ENCODE data around the gene CEP295NL.
"Not testable (repeated sequence)": the region's sequence is repeated elsewhere in the genome, so short reads cannot be mapped to it uniquely, and the experiment has no call there.

Gene CEP295NL

DNA sequence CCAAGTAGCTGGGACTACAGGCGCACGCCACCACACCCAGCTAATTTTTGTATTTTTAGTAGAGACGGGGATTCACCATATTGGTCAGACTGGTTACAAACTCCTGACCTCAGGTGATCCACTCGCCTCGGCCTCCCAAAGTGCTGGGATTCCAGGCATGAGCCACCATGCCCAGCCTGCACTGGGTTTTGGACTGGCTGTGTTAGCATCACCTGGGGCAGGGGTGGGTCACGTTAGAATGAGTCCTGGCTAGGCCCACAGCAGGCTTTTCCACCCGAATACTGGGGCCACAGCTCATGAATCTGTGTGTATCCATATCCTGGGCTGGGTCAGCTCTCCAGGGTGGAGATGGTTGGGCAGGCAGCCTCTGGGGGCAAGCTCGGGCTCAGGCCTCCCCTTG is 770 bp downstream of the CEP295NL start:
- DNase-seq, result not testable (repeated sequence)

DNA sequence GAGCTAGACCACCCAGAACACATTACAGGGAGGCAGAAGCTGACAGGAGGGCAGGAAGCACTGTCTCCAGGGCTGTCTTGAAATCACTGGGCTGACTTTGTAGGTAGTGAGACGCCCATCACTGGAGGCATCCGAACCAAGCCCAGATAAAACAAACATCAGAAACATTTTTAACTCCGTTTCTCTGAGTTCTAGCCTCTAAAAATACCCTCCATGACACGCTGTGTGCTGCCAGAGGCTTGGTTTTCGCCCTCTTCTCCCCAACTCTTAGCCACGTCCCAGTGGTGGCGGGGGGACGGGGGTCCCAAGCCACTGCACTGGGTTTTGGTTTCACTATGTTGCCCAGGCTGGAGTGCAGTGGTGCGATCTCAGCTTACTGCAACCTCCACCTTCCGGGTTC is 1.2 kb downstream of the CEP295NL start:
- DNase-seq, result no peak

DNA sequence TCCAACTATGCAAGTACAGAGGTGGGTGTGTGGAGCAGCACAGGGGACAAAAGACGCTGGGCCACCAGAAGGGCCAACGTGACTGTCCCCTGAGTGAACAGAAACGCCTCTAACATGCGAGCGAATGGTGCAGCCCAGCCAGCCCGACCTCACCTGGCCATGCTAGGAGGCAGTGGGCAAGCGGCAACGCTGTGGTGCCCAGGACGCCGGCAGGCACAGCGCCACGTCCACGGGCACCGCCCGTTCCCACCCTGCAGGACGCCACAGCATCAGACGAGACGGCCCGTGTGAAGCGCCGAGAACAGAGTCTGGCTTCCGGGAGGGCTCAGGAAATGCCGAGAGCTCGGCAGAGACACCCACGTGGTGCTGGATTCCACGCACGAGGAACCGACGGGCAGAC is 2.2 kb downstream of the CEP295NL start:
- no peak for DNase-seq

DNA sequence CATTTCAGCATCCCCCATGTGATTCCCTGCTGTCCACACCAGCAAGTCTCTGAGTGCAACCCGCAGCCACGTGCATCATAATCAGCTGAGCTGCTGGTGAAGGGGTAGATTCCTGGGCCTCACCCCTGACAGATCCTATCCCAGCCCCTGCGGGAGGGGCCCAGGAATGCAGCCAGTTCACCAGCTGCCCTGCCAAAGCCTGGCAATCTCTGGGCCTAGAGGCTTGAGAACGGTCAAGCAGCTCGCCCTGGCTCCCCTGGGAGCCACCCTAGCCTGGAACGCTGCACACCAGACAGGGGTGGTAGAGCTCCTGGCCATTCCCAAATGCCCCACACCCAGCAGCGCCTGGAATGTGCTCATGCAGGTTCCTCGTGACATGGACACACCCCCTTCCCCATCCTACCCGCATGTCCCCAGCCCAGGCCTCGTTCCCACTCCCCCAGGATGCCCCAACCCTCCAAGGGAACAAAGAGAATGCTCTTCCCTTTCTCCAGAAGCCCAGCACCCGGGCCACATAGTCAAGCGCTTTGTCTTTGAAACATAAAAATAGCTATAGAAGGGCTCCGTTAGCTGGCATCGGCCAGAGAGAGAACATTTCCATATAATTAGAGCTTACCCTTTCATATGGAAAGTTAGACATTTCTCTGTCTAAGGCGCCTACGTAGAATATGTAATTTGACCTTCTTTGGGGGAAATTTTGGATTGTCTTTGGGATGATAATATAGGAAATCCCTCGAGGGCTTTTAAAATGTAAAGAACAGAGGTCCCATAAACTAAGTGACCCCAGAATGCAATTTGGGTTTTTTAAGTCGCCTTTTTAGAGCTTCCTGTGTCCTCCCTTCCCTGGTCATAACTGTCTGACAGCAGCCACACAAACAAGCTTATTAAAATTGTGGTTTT is 3.4 kb downstream of the CEP295NL start:
- DNase-seq, result no peak

DNA sequence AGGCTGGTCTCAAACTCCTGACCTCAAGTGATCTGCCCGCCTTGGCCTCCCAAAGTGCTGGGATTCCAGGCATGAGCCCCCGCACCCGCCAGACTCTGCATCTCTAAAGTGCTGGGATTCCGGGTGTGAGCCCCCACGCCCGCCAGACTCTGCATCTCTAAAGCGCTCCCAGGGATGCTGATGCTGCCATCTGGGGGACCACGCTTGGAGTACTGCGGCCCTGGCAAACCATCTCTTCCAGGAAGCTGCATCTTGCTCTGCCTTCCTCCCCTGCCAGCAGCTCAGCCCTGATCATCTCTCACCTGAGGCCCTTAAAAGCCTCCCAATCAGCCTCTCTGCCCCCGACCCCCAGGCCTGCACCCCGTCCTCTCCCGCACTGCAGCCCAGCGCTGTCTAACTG is 4.1 kb downstream of the CEP295NL start:
- no peak for DNase-seq

DNA sequence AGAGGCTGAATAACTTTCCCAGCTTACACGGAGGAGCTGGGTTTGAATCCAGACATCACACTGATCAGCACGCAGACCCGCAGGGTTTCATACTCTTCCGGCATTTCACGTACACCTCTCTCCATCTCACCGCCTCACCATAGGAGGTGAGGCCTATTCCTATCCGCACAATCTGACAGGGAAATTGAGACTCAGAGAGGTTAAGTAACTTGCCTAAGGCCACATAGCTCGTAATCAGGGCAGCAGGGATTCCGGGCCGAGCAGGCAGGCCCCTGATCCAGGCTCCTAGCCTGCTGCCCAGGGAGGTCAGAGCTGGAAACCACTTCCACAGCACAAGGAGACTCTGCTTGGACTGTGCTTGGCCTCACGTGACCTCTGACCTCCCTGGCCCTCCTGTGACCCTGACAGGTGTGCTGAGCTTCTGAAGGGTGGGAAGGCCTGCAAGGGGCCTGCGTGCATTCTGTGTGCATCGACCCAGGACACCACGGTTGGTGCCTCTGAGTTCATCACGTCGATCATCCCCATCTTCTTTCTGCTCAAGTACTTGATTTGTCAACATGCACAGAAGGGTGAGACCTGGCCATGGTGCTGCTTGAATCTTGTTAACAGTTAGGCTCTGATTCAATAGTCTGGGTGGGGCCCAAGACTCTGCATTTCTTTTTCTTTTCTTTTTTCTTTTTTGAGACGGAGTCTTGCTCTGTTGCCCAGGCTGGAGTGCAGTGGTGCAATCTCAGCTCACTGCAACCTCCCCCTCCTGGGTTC is 4.7 kb downstream of the CEP295NL start:
- no peak for DNase-seq

DNA sequence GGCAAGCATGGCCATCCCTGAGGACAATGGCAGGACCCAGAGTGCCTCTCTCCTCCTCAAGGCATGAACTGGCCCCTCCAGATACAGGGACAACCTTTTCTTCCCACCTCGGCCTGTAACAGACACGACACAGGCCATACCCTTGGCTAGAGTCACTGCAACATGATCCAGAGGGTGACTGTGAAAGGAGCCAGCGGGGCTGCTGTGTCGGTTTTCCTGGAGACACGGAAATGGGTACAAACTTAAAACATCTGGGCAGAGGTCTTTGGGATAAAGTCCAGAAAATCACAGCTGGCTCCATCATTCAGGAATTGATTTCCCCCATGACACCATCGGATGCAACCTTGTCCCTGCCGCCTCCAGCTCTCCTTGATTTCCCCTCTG is 5.3 kb downstream of the CEP295NL start:
- DNase-seq, result no peak

DNA sequence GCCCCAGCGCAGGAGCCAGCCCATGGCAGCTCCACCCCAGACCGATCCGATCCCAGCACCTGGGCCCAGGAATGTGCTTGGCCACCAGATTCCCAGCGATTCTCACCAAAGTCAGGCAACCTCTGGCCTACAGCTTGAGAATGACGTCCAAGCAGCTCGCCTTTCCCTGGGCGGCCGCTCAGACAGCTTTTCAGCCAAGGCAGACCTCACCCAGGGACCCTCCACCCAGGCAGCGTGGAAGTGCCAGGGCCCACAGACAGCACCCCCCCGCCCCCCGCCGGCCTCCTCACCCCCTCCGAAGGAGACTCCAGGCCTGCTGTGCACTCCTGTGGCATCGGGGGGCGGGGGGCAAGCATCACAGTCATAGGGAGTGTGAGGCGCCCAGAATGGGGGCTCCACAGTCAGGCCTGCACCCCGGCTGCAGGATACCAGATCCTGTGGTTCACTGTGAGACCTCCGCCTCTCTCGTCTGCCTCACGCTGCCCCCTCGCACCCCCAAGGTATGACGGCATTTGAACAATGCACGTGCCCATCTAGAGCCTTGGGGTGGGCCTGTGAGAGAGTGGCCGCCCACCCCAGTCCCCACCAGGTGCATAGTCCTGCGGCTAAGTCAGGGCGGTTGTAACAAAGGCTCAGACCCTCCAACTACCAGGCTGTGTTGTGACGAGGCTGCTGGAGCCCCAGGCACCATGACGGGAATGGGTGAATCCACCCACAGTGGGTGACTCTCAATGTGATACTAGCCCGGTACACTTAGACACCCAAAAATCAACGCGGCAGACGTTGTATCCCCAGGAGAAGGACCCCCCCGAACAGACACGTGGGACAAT is 6.0 kb downstream of the CEP295NL start:
- no peak for DNase-seq

DNA sequence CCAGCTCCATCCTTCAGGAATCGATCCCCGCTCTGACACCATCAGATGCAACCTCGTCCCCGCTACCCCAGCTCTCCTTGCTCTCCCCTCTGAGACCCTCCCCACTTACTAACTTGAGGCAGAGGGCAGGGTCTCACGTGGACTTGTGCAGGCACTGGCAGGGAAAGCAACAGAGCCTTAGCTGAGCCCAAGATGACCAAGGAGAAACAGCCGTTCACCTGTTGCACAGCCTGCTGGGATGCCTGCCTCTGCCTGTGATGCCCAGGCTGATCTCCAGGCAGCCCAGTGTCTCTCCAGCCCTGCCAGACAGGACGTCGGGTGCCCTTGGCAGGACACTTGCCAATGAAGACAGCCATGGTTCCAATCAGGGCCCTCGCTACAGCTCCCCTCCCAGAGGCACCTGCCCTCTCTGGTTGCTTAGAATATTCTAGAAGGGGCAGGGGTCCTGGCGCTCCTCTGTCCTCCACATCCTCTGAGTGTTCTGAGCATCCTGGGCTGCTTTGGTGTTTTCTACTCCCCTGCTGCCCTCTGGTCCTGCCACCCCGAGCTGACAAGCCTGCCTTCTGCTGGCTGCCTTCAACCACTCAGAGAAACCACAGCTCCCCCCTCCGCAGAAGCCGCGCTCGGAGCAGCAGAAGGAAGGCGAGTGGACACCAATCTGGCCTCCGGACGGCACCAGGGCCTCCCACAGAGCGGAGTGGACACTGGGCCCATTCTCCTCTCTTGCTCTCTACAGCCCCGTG is 6.7 kb downstream of the CEP295NL start:
- no peak for DNase-seq

DNA sequence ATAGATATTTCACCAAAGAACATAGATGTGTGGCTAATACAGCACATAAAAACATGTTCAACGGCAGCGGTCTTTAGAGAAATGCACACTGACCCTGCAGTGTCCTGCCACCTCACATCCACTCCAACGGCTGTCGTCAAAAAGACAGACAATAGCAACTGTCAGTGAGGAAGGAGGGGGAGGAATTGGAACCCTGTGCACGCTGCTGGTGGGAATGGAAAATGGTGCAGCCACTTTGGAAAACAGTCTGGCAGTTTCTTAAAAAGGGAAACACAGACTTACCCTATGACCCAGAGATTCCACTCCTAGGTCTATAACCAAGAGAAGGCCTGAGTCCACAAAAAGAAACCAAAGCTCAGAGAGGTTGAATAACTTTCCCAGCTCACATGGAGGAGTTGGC is 7.7 kb downstream of the CEP295NL start:
- DNase-seq, result no peak

DNA sequence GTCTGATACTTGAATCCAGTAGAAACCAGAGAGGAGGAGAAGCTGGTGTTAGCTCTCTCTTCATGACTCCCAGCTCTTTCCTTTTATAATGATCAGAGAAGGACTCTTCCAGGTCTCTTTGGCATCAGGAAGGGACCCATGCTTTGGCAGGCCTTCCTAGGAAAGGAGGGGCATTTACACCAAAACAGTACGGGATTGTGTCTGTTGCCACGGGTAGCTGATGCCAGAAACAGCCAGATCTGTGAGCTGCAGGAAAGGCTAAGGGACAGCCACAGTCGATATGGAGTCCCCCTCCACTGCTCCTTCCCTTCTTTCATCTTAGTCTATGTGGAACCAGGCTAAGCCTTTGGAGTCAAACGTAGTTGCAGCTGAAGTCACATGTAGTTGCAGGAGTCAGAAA is 9.3 kb downstream of the CEP295NL start:
- DNase-seq, result no peak

DNA sequence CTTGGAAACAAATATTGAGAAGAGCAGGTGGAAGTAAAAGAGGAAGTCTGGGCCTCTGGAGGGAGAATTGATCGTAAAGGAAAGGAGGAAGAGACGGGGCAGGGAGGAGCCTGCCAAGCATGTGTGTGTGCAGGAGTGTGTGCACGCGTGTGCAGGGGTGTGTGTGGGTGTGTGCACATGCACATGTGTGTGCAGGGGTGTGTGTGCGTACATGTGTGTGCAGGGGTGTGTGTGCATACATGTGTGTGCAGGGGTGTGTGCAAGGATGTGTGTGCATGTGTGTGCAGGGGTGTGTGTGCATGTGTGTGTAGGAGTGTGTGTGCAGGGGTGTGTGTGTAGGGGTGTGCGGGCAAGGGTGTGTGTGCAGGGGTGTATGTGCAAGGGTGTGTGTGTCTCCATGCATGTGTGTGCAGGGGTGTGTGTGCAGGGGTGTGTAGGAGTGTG is 10.0 kb downstream of the CEP295NL start:
- no peak for DNase-seq

DNA sequence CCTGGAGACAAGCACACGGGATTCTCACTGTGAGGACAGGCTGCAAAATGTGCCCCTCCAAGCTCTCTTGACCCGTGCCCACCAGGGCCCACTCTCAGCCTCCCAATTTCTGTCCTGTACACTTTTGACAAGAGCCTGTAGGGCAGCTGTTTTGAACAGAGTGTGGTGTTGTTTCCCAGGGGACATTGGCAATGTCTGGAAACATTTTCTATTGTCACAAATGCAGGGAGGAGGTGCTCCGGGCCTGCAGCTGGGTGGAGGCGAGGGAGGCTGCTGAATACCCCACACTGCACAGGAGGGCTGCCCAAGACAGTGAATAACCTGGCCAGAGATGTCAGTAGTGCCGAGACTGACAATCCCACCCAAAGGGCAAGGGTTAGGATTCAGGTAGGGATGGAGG is 10.5 kb downstream of the CEP295NL start:
- DNase-seq, result no peak

DNA sequence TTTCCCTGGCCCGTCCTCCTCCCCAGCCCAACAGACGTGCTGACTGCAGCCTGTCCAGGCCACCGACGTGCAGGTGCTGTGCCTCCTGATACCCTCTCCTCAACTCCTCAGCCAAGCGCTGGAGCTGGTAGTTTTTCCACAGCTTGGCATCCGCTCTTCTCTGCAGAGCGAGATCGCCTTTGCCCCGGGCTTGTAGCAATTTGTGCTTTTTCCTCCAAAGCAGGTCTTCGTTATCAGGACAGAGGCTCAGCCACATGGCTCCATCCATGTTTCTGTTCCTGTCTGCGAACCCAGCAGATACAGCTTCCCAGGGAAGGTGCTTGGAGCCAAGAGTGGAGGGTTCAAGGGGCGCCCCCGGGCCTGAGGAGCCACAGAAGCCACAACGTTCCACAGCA is 10.9 kb downstream of the CEP295NL start:
- DNase-seq, result no peak

DNA sequence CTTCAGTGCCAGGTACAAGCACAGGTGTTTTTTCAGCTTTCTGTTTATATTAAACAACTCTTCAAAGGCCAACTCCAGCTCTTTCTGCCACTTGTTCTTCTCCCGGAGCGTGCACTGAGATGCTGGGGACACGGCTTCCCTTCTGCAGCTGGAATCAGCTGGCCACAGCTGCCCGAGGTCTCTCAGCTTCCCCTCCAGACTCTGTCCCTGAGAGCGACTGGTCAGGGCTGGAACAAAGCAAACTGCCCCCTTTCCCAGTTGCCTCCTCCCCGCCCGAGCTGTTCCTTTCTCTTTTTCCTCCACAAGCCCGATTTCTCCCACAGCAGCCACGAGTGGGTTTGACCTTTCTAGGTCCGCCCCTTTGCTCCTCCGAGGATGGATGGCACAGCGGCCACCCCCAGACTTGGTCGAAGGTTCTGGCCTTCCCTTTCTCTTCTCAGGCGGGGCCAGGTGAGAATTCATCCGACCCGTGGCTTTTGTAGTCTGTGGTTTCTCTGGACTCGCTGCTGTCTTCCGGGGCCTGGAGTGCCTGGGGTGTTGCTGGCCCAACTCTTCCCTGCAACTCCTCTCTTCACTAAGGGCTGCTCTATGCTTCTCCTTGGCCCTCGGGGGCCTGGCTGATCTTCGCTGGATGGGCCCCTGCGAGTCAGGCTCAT is 11.5 kb downstream of the CEP295NL start:
- no peak for DNase-seq

DNA sequence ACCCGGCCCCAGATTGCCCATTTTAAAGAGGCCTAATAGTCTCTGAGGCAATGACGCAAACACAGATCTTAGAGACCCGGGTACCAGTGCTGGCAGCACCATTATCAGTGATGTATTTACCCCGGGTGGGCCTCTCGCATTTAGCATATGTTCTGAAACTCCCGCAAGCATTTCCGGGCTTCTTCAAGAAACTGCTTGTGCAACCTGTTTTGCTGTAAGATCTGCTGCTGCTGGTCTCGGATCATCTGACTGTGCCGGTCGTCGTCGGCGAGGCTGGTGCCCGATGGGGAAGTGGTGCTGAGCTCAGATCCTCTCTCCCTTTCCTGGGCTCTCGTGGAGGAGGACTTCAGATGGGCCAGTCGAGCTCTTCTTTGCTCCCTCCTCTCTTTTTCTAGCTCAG is 12.5 kb downstream of the CEP295NL start:
- DNase-seq, result peak; percentile 55 to 81

DNA sequence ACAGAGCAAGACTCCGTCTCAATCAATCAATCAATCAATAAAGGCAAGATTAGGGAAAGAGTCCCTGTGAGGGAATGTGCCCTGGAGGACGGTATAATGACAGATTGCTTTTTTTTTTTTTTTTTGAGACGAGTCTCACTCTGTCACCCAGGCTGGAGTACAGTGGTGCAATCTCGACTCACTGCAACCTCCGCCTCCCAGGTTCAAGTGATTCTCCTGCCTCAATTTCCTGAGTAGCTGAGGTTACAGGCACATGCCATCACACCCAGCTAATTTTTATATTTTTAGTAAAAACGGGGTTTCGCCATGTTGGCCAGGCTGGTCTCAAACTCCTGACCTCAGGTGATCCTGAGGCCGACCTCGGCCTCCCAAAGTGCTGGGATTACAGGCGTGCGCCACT is 12.9 kb downstream of the CEP295NL start:
- not testable (repeated sequence) for DNase-seq

DNA sequence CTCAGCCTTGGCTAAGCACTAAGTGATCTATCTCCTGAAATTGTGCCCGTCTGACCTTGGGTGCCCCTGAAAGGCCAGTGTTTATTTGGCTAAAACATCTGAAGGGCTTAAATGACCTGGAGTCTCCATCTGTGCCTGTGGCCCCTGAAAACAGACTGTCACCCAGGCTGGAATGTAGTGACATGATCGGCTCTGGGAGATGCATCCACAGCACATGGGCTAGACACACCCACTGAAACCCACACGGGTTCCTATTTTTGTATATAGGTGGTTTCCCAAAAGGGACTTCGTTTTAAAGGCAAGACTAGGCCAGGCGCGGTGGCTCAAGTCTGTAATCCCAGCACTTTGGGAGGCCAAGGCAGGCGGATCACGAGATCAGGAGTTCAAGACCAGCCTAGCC is 13.5 kb downstream of the CEP295NL start:
- DNase-seq, result peak; percentile 25 to 69

DNA sequence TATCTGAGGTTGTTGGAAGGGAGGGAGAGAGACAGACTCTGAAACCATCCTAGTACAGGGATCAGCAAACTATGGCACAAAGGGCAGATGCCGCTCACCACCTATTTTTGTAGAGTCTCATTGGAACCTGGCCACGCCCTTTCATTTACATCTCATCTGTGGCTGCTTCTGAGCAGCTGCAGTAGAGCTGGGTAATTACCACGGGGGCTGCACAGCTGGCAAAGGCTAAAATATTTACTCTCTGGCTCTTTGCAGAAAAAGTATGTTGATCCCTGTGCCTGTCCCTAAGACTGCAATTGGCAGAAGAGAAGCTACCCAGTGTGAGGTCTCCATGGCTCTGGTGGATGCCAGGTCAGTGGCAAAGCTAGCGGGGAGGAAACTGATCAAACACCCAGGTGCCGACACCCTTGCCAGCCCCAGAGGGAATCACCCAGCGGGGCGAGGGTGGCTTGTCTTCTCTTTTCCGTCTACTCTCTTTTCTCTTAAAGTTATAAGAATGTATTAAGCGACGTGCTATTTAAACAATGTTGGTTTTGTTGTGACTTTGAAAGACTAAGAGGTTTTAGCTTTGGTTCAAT is 14.0 kb downstream of the CEP295NL start:
- peak in 1 of 2 donors; percentile 18 for DNase-seq

DNA sequence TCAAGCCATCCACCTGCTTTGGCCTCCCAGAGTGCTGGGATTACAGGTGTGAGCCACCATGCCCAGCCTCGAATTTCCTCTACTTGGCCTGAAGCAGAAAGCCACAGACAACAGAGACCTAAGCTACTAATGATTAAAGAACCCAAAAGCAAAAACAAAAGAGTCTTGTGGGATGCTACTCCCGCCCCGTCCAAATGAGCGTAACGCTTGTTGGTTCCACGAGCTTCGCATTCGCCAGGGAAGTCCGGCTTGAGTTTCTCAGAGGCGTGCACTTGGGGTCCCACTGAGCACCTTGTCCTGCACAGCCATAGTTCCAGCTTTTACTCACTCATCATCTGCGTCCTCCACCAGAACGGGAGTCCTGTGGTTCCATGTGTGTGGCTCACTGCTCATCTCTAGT is 16.0 kb downstream of the CEP295NL start:
- DNase-seq, result no peak

DNA sequence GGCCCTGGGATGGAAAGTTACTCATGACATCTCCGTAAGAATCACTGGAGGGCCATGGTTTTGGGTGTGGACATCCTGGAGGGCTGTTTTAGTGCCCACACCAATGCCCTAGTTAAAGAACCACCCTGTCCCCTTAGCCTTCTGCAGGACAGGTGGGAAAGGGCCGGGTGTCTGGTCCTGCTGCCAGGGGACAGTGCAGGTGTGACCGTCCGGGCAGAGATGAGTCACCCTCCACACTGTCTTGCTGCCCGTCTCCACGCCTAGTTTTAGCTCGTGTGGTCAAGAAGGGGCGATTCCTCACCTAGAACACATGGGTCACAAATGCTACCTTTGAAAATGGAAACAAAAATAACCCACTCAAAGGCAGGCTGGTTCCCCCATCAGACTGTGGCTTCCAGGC is 17.0 kb downstream of the CEP295NL start:
- no peak for DNase-seq

Measured in CD4-positive, alpha-beta T cell treated with Interleukin-4 for 1 hour (primary cell).